Retinal pigment epithelial cell (primary cell): ENCODE results near the gene NFAM1.

Experiments
- DNase-seq: peaks from one replicate; pipeline ENCODE4 v3.0.0-alpha.2; 2010; ENCODE audit warnings: low read depth
- H3K4me3 ChIP-seq: 2 replicates; pipeline ENCODE4 v1.5.1; 2011; ENCODE audit warnings: mild to moderate bottlenecking, low read length, control low read depth, moderate library complexity
- TF ChIP-seq, protein P1 (sequence below): conservative IDR thresholded peaks from 2 replicates; pipeline ENCODE4 v1.5.1; 2011; ENCODE audit warnings: low read depth, low read length, control low read depth, inconsistent platforms

The NFAM1 gene

DNA sequence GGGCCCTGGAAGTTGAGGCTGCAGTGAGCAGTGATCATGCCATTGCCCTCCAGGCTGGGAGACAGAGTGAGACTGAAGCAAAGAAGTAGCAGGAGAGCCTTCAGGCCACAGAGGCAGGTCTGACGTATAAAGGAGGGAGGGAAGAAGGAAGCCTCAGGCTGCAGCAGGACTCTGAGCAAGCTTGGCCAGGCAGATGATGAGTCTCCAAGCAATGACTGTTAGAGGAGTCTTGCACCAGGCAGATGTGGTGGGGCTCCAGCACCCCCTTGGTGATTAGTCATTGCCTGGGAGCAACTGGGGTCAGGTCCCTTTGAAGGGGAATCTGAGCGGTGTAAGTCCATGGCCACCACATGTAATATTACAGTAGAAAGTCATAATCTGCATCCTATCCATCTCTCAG, 36.6 kb upstream of the NFAM1 start:
- no peak overlapping the region for H3K4me3 ChIP-seq
- TF ChIP-seq, protein P1, sequence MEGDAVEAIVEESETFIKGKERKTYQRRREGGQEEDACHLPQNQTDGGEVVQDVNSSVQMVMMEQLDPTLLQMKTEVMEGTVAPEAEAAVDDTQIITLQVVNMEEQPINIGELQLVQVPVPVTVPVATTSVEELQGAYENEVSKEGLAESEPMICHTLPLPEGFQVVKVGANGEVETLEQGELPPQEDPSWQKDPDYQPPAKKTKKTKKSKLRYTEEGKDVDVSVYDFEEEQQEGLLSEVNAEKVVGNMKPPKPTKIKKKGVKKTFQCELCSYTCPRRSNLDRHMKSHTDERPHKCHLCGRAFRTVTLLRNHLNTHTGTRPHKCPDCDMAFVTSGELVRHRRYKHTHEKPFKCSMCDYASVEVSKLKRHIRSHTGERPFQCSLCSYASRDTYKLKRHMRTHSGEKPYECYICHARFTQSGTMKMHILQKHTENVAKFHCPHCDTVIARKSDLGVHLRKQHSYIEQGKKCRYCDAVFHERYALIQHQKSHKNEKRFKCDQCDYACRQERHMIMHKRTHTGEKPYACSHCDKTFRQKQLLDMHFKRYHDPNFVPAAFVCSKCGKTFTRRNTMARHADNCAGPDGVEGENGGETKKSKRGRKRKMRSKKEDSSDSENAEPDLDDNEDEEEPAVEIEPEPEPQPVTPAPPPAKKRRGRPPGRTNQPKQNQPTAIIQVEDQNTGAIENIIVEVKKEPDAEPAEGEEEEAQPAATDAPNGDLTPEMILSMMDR: no peak
- no peak for DNase-seq

DNA sequence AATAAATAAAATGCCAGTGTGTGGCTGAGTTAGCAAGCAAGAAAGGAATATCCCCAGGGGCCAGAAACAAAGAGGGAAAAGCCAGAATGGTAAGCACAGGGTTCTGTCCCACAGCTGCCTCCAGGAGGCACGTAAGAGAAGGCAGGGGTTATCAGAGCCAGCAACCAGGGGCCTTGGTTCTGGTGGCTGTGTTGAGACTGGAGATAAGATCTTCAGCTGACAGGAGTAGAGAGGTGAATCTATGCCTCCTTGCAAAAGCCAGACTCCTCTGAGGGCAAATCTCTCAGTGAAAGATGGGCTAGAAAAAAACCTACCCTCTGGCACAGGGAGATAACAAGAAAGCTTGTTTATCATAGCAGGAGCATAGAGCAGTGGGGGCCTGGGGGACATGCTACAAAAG, 29.8 kb upstream of the NFAM1 start:
- no peak for DNase-seq
- H3K4me3 ChIP-seq: no peak overlapping the region
- TF ChIP-seq, protein P1: no peak

DNA sequence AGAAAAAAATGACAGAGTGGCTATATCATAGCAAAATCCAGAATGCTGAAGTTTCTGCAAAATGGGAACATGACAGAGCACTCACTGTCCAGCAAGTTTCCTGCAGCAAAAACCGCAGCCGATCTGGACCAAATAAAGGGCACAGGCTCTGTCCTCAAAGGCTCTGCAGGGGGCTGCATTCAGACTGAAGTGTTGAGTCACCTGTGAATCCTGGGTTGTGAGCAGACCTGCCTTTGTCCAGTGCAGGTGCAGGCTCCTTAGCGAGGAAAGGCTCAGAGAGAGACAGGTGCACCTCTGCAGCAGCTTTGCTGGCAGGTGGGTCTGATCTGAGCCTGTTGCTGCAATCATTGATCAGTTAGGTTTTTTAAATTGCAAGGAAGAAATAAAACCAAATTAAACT, 29.3 kb upstream of the NFAM1 start:
- H3K4me3 ChIP-seq: no peak overlapping the region
- TF ChIP-seq, protein P1: no peak

DNA sequence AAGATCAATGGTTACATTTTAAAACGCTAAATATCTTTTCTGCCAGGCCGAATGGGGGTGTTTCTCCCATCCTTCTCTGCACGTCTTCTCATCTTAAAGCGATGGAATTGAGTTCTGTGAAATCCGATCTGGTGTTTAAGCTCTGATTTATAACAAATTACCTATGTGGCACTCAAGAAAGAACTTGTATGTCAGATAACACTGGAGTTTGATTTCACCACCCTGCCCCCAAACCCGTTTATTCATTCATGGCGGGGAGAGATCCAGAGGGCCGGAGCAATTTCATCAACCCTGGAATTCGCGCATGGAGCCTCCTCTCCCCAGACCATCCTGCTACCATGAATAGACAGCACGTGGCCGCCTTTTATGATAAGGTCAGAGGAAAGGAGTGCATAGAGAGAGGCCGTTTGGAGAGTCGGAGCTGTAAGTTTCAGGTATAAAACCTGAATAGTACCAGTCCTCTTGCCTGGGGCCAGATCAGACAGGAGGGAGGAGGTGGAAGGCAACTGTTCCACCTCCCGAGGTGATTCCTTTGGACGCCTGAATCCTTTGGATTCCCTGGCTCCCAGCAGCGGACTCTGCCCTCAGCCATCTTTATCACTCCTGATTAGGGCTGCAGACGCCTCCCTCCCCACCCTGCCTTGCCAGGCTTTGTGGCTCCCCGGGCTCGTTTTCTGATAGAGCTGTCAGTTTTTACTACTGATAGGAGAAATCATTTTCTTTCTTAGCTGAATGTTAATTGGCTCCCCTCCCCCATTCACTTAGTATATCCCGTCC, 27.3 kb upstream of the NFAM1 start:
- no peak for DNase-seq
- H3K4me3 ChIP-seq: no peak overlapping the region
- TF ChIP-seq, protein P1: no peak

More for the DNA sequence above, 29.3 kb upstream of the NFAM1 start:
- no peak for DNase-seq

DNA sequence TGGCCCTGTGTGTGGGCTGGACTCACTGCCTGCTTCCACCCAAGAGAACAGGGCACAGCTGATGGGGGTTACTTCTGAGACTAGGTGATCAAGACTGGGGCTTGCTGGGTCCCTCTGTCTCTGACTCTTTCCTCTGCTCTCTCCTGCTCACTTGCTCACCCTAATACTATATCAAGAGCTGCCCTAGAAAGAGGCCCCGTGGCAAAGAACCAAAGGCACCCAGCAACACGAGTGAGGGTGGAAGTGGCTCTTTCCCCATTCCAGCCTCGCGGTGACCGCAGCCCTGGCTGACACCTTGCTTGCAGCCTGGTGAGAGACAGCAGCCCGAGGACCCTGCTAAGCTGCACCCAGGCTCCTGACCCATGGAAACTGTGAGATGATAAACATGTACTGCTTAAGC, 20.7 kb upstream of the NFAM1 start:
- no peak overlapping the region for H3K4me3 ChIP-seq
- no peak for DNase-seq
- TF ChIP-seq, protein P1: no peak

DNA sequence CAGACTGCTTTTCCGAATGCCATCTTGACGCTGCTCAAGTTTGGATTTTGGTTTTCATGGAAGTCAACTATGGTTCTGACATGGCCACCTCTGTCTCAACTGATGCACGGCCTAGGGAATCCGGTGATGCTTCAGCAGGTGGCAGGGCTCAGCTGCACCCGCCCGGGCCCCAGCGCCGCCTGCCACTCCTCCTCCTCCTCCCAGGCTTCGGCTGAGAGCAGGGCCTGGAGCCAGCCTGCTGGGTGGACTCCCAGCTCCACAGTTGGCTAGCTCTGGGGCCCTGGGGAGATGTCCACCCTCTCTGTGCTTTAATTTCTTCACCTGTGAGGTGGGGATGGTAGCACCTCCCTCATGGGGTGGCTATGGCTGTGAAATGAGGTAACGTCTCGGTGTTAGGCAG, 20.3 kb upstream of the NFAM1 start:
- DNase-seq: no peak
- TF ChIP-seq, protein P1: no peak
- no peak overlapping the region for H3K4me3 ChIP-seq

DNA sequence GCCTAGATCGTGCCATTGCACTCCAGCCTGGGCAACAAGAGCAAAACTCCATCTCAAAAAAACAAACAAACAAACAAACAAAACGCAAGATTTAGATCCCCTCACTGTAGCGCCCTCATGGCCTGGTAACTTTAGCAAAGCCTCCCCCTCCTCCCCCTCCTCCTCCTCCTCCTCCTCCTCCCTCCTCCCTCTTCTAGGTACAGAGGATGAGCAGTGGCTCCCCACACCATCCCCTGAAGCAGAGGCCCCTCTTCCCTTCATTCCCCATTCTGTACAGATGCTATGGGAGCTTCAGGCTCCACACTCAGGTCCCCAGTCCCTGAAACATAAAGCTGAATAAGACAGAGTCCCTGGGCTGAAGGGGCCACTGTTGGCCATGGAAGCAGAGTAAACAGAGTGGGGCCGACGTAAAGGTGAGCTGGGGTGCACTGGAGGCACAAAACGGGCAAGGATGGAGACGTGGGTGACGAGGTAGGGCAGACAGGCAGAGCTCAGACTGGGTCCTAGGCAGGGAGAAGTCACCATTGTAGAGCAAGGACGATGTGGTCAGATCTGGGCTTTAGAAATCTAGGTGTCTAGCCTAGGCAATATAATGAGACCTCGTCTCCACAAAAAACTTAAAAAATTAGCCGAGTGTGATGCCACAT, 19.4 kb upstream of the NFAM1 start:
- H3K4me3 ChIP-seq: no peak overlapping the region
- TF ChIP-seq, protein P1: no peak
- no peak for DNase-seq
